K562 (cell line): ENCODE measurements around the gene ATP1A3. TPM values are rescaled to one million over a fixed set of nuclear protein-coding genes. Genes with fewer than 3 reads are reported as not detected.

Experiments used
- C11orf30 ChIP-seq: fragments of 450-650 bp; IDR thresholded peaks from 2 replicates; pipeline ENCODE4 v1.6.1; 2016; ENCODE audit warnings: low read depth, mild to moderate bottlenecking
- E2F3 ChIP-seq: fragments of 250-450 bp; sonication (Bioruptor Pico); IDR thresholded peaks from 2 replicates; pipeline ENCODE4 v1.4.0; 2020; ENCODE audit warnings: mild to moderate bottlenecking
- ELF2 ChIP-seq: fragments of 250-450 bp; sonication (Bioruptor Pico); IDR thresholded peaks from 2 replicates; pipeline ENCODE4 v1.5.0; 2021; ENCODE audit warnings: mild to moderate bottlenecking
- EP300 ChIP-seq: IDR thresholded peaks from 2 replicates; pipeline ENCODE4 v1.6.1; 2012; ENCODE audit warnings: low read length, improper control_type of control experiment
- KDM4B ChIP-seq, 2 experiments: fragments of 450-650 bp in 1 of 2; sonication (generic) in 1 of 2; IDR thresholded peaks; 2 replicates each; pipeline ENCODE4 v1.6.1; 2016 to 2017; ENCODE audit warnings: borderline replicate concordance in 2 of 2, antibody characterized with exemption in 1 of 2, low read depth in 1 of 2, mild to moderate bottlenecking in 1 of 2
- MBD2 ChIP-seq: sonication (generic); IDR thresholded peaks from 2 replicates; pipeline ENCODE4 v1.6.1; 2016; ENCODE audit warnings: low read depth, borderline replicate concordance
- MXI1 ChIP-seq: IDR thresholded peaks from 2 replicates; pipeline ENCODE4 v1.6.1; 2011; ENCODE audit warnings: low read depth, mild to moderate bottlenecking, improper control_type of control experiment, low read length
- NFE2L1 ChIP-seq: fragments of 450-650 bp; IDR thresholded peaks from 2 replicates; pipeline ENCODE4 v1.6.1; 2016; ENCODE audit warnings: missing genetic modification characterization, low read depth, mild to moderate bottlenecking, missing compliant biosample characterization, moderate library complexity, borderline replicate concordance
- PBX2 ChIP-seq, 2 experiments: IDR thresholded peaks in 1 of 2; conservative IDR thresholded peaks in 1 of 2; 2 replicates each; pipeline ENCODE4 v1.6.1; 2016; ENCODE audit warnings: low read depth in 2 of 2, mild to moderate bottlenecking in 1 of 2, missing compliant biosample characterization in 1 of 2, missing genetic modification characterization in 1 of 2, moderate library complexity in 1 of 2
- PTBP1 ChIP-seq: fragments of 200-400 bp; formaldehyde crosslinking; IDR thresholded peaks from 2 replicates; pipeline ENCODE4 v1.6.1; 2017; ENCODE audit warnings: low read depth, low read length
- RBBP5 ChIP-seq: fragments of 200-600 bp; sonication (generic); IDR thresholded peaks from 2 replicates; pipeline ENCODE4 v1.6.1; 2012; ENCODE audit warnings: borderline replicate concordance, mild to moderate bottlenecking, low read length, control low read depth, inconsistent platforms; ENCODE audit not compliant: insufficient read depth, poor library complexity, severe bottlenecking
- SMARCA4 ChIP-seq: fragments of 450-650 bp; IDR thresholded peaks from 2 replicates; pipeline ENCODE4 v1.6.1; 2016
- SREBF2 ChIP-seq: sonication (generic); formaldehyde crosslinking; IDR thresholded peaks from 2 replicates; pipeline ENCODE4 v1.4.0; 2020; ENCODE audit warnings: mild to moderate bottlenecking, missing genetic modification reagents
- STAT5B ChIP-seq: fragments of 250-450 bp; sonication (Bioruptor Pico); IDR thresholded peaks from 2 replicates; pipeline ENCODE4 v1.8.0; 2021; ENCODE audit warnings: mild to moderate bottlenecking, inconsistent platforms
- THRAP3 ChIP-seq: fragments of 450-650 bp; IDR thresholded peaks from 2 replicates; pipeline ENCODE4 v1.6.1; 2016; ENCODE audit warnings: mild to moderate bottlenecking, inconsistent platforms, borderline replicate concordance
- YY1 ChIP-seq, 3 experiments: IDR thresholded peaks; 2 replicates each; pipeline ENCODE4 v1.6.1; 2011; ENCODE audit warnings: low read length in 2 of 3, mild to moderate bottlenecking in 2 of 3, moderate library complexity in 2 of 3, borderline replicate concordance in 1 of 3, control low read depth in 1 of 3, low read depth in 1 of 3; ENCODE audit not compliant: insufficient read depth in 3 of 3, insufficient replicate concordance in 2 of 3, control insufficient read depth in 1 of 3, insufficient read length in 1 of 3; ENCODE audit errors: extremely low read depth in 1 of 3
- ZFP36 ChIP-seq: fragments of 150-350 bp; IDR thresholded peaks from 2 replicates; pipeline ENCODE4 v1.6.1; 2018; ENCODE audit warnings: low read length, low read depth; ENCODE audit not compliant: partially characterized antibody
- ZNF134 ChIP-seq: fragments of 250-450 bp; sonication (Bioruptor Pico); conservative IDR thresholded peaks from 2 replicates; pipeline ENCODE4 v1.4.0; 2020
- ZNF24 ChIP-seq: fragments of 450-650 bp; IDR thresholded peaks from 2 replicates; pipeline ENCODE4 v1.6.1; 2016
- ZNF668 ChIP-seq: fragments of 250-450 bp; sonication (Bioruptor Pico); IDR thresholded peaks from 2 replicates; pipeline ENCODE4 v1.8.0; 2022; ENCODE audit warnings: mild to moderate bottlenecking, inconsistent platforms
- polyA plus RNA-seq, 8 experiments: library from polyadenylated mRNA; depleted of rRNA in 4 of 8; stranded (reverse) in 5 of 8; unstranded in 3 of 8; fragments of >200 nt; fragmentation: Nextera tagmentation in 2 of 8; fragmentation: Illumina TruSeq in 1 of 8; extraction: Ambion mirVana in 2 of 8; extraction: Trizol in 1 of 8; gene quantifications; 2 replicates each; pipeline versions ENCODE4 v1.2.1 to v1.2.3, GENCODE V29; 2011 to 2014; ENCODE audit warnings: inconsistent platforms in 1 of 8, missing spikeins in 1 of 8
- total RNA-seq, 7 experiments: library from RNA; depleted of rRNA in 6 of 7; stranded (reverse); fragments of >200 nt in 6 of 7; fragmentation: Illumina TruSeq in 2 of 7; extraction: Trizol in 2 of 7; gene quantifications; 2 replicates each; pipeline versions ENCODE4 v1.2.1 to v1.2.3, GENCODE V29; 2011 to 2021; ENCODE audit warnings: low replicate concordance in 1 of 7
- TF ChIP-seq, protein P1 (sequence below): IDR thresholded peaks from 2 replicates; pipeline ENCODE4 v1.6.1; 2011; ENCODE audit not compliant: insufficient read length; ENCODE audit errors: extremely low read depth
- TF ChIP-seq, protein P2 (sequence below): fragments of 250-450 bp; sonication (Bioruptor Pico); IDR thresholded peaks from 2 replicates; pipeline ENCODE4 v1.8.0; 2022; ENCODE audit warnings: moderate library complexity, mild to moderate bottlenecking, inconsistent platforms

Gene ATP1A3
- total and polyA plus RNA-seq, 9 of the 15 experiments (the other 6 are each of a cell fraction or from before 2014, with no cell fraction given): 0.03 to 1.0 (median 0.17) TPM; not detected in 3

GRCh38 chr19:42010245-42011126 is 16.5 kb upstream of the ATP1A3 start (continued):
- no peak for TF ChIP-seq ZFP36
- no peak for TF ChIP-seq SREBF2 (CRISPR knock-in tag)
- TF ChIP-seq, protein P1, sequence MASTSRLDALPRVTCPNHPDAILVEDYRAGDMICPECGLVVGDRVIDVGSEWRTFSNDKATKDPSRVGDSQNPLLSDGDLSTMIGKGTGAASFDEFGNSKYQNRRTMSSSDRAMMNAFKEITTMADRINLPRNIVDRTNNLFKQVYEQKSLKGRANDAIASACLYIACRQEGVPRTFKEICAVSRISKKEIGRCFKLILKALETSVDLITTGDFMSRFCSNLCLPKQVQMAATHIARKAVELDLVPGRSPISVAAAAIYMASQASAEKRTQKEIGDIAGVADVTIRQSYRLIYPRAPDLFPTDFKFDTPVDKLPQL: no peak
- TF ChIP-seq SMARCA4: peak; percentile 85
- TF ChIP-seq ZNF134 (CRISPR knock-in tag): 0 out of 2 replicates have a peak, but pooled peaks have one; percentile 6
- no peak for TF ChIP-seq MBD2
- no peak for TF ChIP-seq THRAP3
- TF ChIP-seq MXI1: no peak
- TF ChIP-seq EP300: peak; percentile 98
- peak; percentile 45; the same call in 1 of the 2 replicates for TF ChIP-seq C11orf30
- no peak for TF ChIP-seq STAT5B
- no peak for TF ChIP-seq PTBP1
- TF ChIP-seq ZNF24: no peak
- no peak for TF ChIP-seq RBBP5
- no peak for TF ChIP-seq PBX2 (CRISPR knock-in tag; IDR thresholded peaks at IDR 0.05; ENCODE audit: low read depth)
- TF ChIP-seq PBX2 (tag; conservative IDR thresholded peaks at IDR 0.05; ENCODE audit: low read depth): peak; percentile 53
- no peak for TF ChIP-seq YY1 (IDR thresholded peaks at IDR 0.05; ENCODE audit: borderline replicate concordance in 1 of 3, control insufficient read depth in 1 of 3, extremely low read depth in 1 of 3, insufficient read depth in 3 of 3, insufficient read length in 1 of 3, insufficient replicate concordance in 2 of 3, low read depth in 1 of 3, low read length in 2 of 3)
- TF ChIP-seq ELF2 (CRISPR knock-in tag): peak; percentile 71
- no peak for TF ChIP-seq KDM4B (IDR thresholded peaks at IDR 0.05; ENCODE audit: borderline replicate concordance in 2 of 2, low read depth in 1 of 2)
- TF ChIP-seq ZNF668 (CRISPR knock-in tag): peak; percentile 65; the same call in 1 of the 2 replicates
- TF ChIP-seq, protein P2, sequence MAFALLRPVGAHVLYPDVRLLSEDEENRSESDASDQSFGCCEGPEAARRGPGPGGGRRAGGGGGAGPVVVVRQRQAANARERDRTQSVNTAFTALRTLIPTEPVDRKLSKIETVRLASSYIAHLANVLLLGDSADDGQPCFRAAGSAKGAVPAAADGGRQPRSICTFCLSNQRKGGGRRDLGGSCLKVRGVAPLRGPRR: peak; percentile 57; the same call in 1 of the 2 replicates
- TF ChIP-seq NFE2L1 (tag): no peak
- TF ChIP-seq E2F3: no peak
